ENCODE results near the gene LAMTOR2. TPM values are rescaled to one million over a fixed set of nuclear protein-coding genes. Genes with fewer than 3 reads are reported as not detected.

The LAMTOR2 gene
- polyA plus RNA-seq, 1 donor (not counting 4 experiments of a cell fraction or from before 2014, with no cell fraction given) = 67.5 TPM

GRCh38 chr1:156019946-156020292, 34.7 kb upstream of the LAMTOR2 start:
- Histone ChIP-seq H3K79me2 (ENCODE audit: control insufficient read depth, insufficient read depth, low read length) (peaks cover 22% of the 10 kb centered on the region), H2AFZ (ENCODE audit: control insufficient read depth, low read length) (no peak overlapping the region), H3K4me3 (ENCODE audit: control insufficient read depth in 2 of 3, extremely low read depth in 1 of 3, insufficient read depth in 2 of 3, low read depth in 1 of 3, low read length in 3 of 3) (peak overlapping the region; percentile 70 to 76 (median 73)), H3K27ac (ENCODE audit: control insufficient read depth, insufficient read depth, low read length) (peak overlapping the region; percentile 51), H3K36me3 (ENCODE audit: control insufficient read depth in 2 of 2, extremely low read depth in 1 of 2, insufficient read depth in 2 of 2, low read length in 2 of 2) (peaks cover 3 to 14% of the 10 kb centered on the region in 2 experiments), H3K27me3 (ENCODE audit: control insufficient read depth, extremely low read depth, insufficient read depth, low read length) (peaks cover under 1% of the 10 kb centered on the region), H3K9me3 (ENCODE audit: control insufficient read depth, low read depth, low read length) (no peaks in the 10 kb centered on the region), H3K4me2 (ENCODE audit: control insufficient read depth, extremely low read depth, insufficient read depth, low read depth, low read length) (peak overlapping the region; percentile 69), H3K9ac (ENCODE audit: control insufficient read depth, extremely low read depth, insufficient read depth, low read length) (peak overlapping the region; percentile 80), H4K20me1 (ENCODE audit: control insufficient read depth, extremely low read depth, insufficient read depth, low read length) (no peaks in the 10 kb centered on the region), H3K9me1 (ENCODE audit: control insufficient read depth, extremely low read depth, insufficient read depth, low read length) (no peaks in the 10 kb centered on the region), H3K4me1 (ENCODE audit: control insufficient read depth, extremely low read depth, insufficient read depth, low read length) (peaks cover 4% of the 10 kb centered on the region)
- TF ChIP-seq, protein P1, sequence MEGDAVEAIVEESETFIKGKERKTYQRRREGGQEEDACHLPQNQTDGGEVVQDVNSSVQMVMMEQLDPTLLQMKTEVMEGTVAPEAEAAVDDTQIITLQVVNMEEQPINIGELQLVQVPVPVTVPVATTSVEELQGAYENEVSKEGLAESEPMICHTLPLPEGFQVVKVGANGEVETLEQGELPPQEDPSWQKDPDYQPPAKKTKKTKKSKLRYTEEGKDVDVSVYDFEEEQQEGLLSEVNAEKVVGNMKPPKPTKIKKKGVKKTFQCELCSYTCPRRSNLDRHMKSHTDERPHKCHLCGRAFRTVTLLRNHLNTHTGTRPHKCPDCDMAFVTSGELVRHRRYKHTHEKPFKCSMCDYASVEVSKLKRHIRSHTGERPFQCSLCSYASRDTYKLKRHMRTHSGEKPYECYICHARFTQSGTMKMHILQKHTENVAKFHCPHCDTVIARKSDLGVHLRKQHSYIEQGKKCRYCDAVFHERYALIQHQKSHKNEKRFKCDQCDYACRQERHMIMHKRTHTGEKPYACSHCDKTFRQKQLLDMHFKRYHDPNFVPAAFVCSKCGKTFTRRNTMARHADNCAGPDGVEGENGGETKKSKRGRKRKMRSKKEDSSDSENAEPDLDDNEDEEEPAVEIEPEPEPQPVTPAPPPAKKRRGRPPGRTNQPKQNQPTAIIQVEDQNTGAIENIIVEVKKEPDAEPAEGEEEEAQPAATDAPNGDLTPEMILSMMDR (optimal IDR thresholded peaks at IDR 0.05 in 1 of 3, IDR thresholded peaks at IDR 0.05 in 1 of 3, conservative IDR thresholded peaks at IDR 0.05 in 1 of 3; ENCODE audit: extremely low read depth in 1 of 3, insufficient read depth in 2 of 3, low read length in 3 of 3) = no peak
- no peak for TF ChIP-seq EZH2 (IDR thresholded peaks at IDR 0.05; ENCODE audit: low read length)
- no peak for FAIRE-seq
- dilution Hi-C loops (cut with MboI; ENCODE audit: extremely low pct_ligation_motif_present, low sequenced_read_pairs) = no loop called here
- no peak for DNase-seq (ENCODE audit: low read depth, low spot score)

- H3K27ac ChIP-seq (ENCODE audit: control insufficient read depth, insufficient read depth, low read length) = peak within 1 kb of the TSS; percentile 51
- DNase-seq (ENCODE audit: low read depth, low spot score) (peak; percentile 73), FAIRE-seq (peak; percentile 88)
- dilution Hi-C loops (cut with MboI; ENCODE audit: extremely low pct_ligation_motif_present, low sequenced_read_pairs) = no loop called here
- H3K36me3 ChIP-seq (ENCODE audit: control insufficient read depth in 2 of 2, extremely low read depth in 1 of 2, insufficient read depth in 2 of 2, low read length in 2 of 2) = peaks cover 3 to 12% of the 10 kb centered on the region in 2 experiments
- no peaks in the 10 kb centered on the region for H4K20me1 ChIP-seq (ENCODE audit: control insufficient read depth, extremely low read depth, insufficient read depth, low read length)
- H3K9me1 ChIP-seq (ENCODE audit: control insufficient read depth, extremely low read depth, insufficient read depth, low read length) = no peaks in the 10 kb centered on the region
- TF ChIP-seq EZH2 (IDR thresholded peaks at IDR 0.05; ENCODE audit: low read length) = no peak
- TF ChIP-seq, protein P1 (optimal IDR thresholded peaks at IDR 0.05 in 1 of 3, IDR thresholded peaks at IDR 0.05 in 1 of 3, conservative IDR thresholded peaks at IDR 0.05 in 1 of 3; ENCODE audit: extremely low read depth in 1 of 3, insufficient read depth in 2 of 3, low read length in 3 of 3) = no peak
- peaks cover 4% of the 10 kb centered on the region for H3K4me1 ChIP-seq (ENCODE audit: control insufficient read depth, extremely low read depth, insufficient read depth, low read length)
- peak within 1 kb of the TSS; percentile 69 for H3K4me2 ChIP-seq (ENCODE audit: control insufficient read depth, extremely low read depth, insufficient read depth, low read depth, low read length)
- peak within 1 kb of the TSS; percentile 80 for H3K9ac ChIP-seq (ENCODE audit: control insufficient read depth, extremely low read depth, insufficient read depth, low read length)
- peaks cover 4% of the 10 kb centered on the region for H3K27me3 ChIP-seq (ENCODE audit: control insufficient read depth, extremely low read depth, insufficient read depth, low read length)
- peak within 1 kb of the TSS; percentile 58 for H2AFZ ChIP-seq (ENCODE audit: control insufficient read depth, low read length)
- H3K79me2 ChIP-seq (ENCODE audit: control insufficient read depth, insufficient read depth, low read length) = peaks cover 21% of the 10 kb centered on the region
- H3K4me3 ChIP-seq (ENCODE audit: control insufficient read depth in 2 of 3, extremely low read depth in 1 of 3, insufficient read depth in 2 of 3, low read depth in 1 of 3, low read length in 3 of 3) = peak within 1 kb of the TSS; percentile 70 to 76 (median 73)
- no peaks in the 10 kb centered on the region for H3K9me3 ChIP-seq (ENCODE audit: control insufficient read depth, low read depth, low read length)
Observed at GRCh38 chr1:156020293-156021092, 34.1 kb upstream of the LAMTOR2 start, which contains the start of gene SSR2. Gene SSR2 (minus strand): TSS chr1:156020951. CDS start chr1:156020167, 784 bp downstream.

Measured in keratinocyte (primary cell).